Testis (tissue), 2 donors: ENCODE measurements around the gene NPEPPS.
"Not testable (repeated sequence)": the region's sequence is repeated elsewhere in the genome, so short reads cannot be mapped to it uniquely, and the experiment has no call there.

Source experiments
- CTCF ChIP-seq, 3 experiments: fragments of 450-650 bp in 2 of 3; fragments of 200-600 bp in 1 of 3; sonication (generic) in 1 of 3; IDR thresholded peaks; one replicate each; pipeline ENCODE4 v1.5.1; 2016 to 2019; ENCODE audit warnings: antibody characterized with exemption in 3 of 3, mild to moderate bottlenecking in 2 of 3, moderate library complexity in 1 of 3
- POLR2A ChIP-seq: fragments of 450-650 bp; IDR thresholded peaks from one replicate; pipeline ENCODE4 v1.6.1; 2017; ENCODE audit warnings: antibody characterized with exemption, mild to moderate bottlenecking, moderate library complexity

- TF ChIP-seq CTCF (IDR thresholded peaks at IDR 0.05) = peak in 1 of 3 experiments; percentile 39
- not testable (repeated sequence) for TF ChIP-seq POLR2A
These were observed 30.3 kb upstream of the NPEPPS start for GRCh38 chr17:47500620-47501019.
